H1 (cell line): ENCODE data around the gene STAMBPL1. TPM values are rescaled to one million over a fixed set of nuclear protein-coding genes. Genes with fewer than 3 reads are reported as not detected.

Experiments used
- CTCF ChIA-PET: fragments of 300-600 bp; sonication (Branson Sonifier 250); formaldehyde crosslinking; loops from one replicate; lab custom pipeline; 2021; ENCODE audit not compliant: partially characterized antibody; lab: Charles Lee
- POLR2A ChIA-PET: fragments of 300-600 bp; sonication (Branson Sonifier 250); formaldehyde crosslinking; loops from one replicate; lab custom pipeline; 2021; ENCODE audit warnings: inconsistent platforms; ENCODE audit not compliant: partially characterized antibody; lab: Charles Lee
- DNase-seq, 2 experiments: peaks; one replicate each; pipeline versions ENCODE4 v3.0.0 to v3.0.0-alpha.2; 2010 to 2022; ENCODE audit warnings: low spot score in 2 of 2, low read depth in 1 of 2, mixed read lengths in 1 of 2
- FAIRE-seq: peaks from 2 replicates; lab custom pipeline; 2011; peaks lifted over from hg19 to GRCh38; lab: Jason Lieb, UNC
- H2AFZ ChIP-seq: 2 replicates; pipeline ENCODE4 v1.8.1; 2012; ENCODE audit warnings: low read length, inconsistent platforms
- H2AK5ac ChIP-seq: 2 replicates; pipeline ENCODE4 v1.6.1; 2013; ENCODE audit warnings: low read depth, low read length
- H2BK120ac ChIP-seq: replicated peaks from 2 replicates; pipeline ENCODE3; 2013; ENCODE audit warnings: low read depth, low read length, inconsistent platforms
- H2BK12ac ChIP-seq: 2 replicates; pipeline ENCODE4 v1.6.1; 2013; ENCODE audit warnings: low read depth, low read length
- H2BK15ac ChIP-seq: 2 replicates; pipeline ENCODE4 v1.6.1; 2013; ENCODE audit warnings: low read length
- H2BK20ac ChIP-seq: 2 replicates; pipeline ENCODE4 v1.6.1; 2013; ENCODE audit warnings: low read length
- H2BK5ac ChIP-seq: 2 replicates; pipeline ENCODE4 v1.6.1; 2013; ENCODE audit warnings: low read depth, low read length
- H3K14ac ChIP-seq: 2 replicates; pipeline ENCODE4 v1.6.1; 2013; ENCODE audit warnings: inconsistent platforms; ENCODE audit not compliant: insufficient read length
- H3K18ac ChIP-seq: 2 replicates; pipeline ENCODE4 v1.6.1; 2013; ENCODE audit warnings: low read length; ENCODE audit errors: extremely low read depth
- H3K23ac ChIP-seq: 2 replicates; pipeline ENCODE4 v1.6.1; 2013; ENCODE audit warnings: inconsistent platforms; ENCODE audit not compliant: insufficient read length
- H3K23me2 ChIP-seq: 2 replicates; pipeline ENCODE4 v1.6.1; 2013; ENCODE audit warnings: low read depth, low read length
- H3K27ac ChIP-seq: 2 replicates; pipeline ENCODE4 v1.6.1; 2011; ENCODE audit warnings: low read depth, low read length, inconsistent platforms
- H3K27me3 ChIP-seq, 4 experiments: replicated peaks in 1 of 4; 1 replicate in 1 of 4; 2 replicates in 3 of 4; pipeline versions ENCODE4 v1.6.1 to v1.8.1; 2011 to 2013; ENCODE audit warnings: low read length in 3 of 4, mild to moderate bottlenecking in 3 of 4, inconsistent platforms in 2 of 4, mixed read lengths in 2 of 4, moderate library complexity in 1 of 4; ENCODE audit not compliant: control insufficient read depth in 3 of 4, insufficient read depth in 3 of 4; ENCODE audit errors: extremely low read depth in 1 of 4
- H3K36me3 ChIP-seq, 4 experiments: 2 replicates each; pipeline versions ENCODE4 v1.6.1 to v1.8.1; 2011 to 2013; ENCODE audit warnings: mild to moderate bottlenecking in 4 of 4, low read length in 3 of 4, moderate library complexity in 2 of 4, control low read depth in 1 of 4, inconsistent platforms in 1 of 4; ENCODE audit not compliant: insufficient read depth in 4 of 4, control insufficient read depth in 2 of 4
- H3K4ac ChIP-seq: replicated peaks from 2 replicates; pipeline ENCODE3; 2013; ENCODE audit warnings: low read length, low read depth, mixed read lengths, inconsistent platforms; ENCODE audit not compliant: insufficient read length
- H3K4me1 ChIP-seq, 4 experiments: replicated peaks in 1 of 4; 1 replicate in 1 of 4; 2 replicates in 3 of 4; pipeline versions ENCODE4 v1.6.1 to v1.8.1; 2011 to 2013; ENCODE audit warnings: low read length in 3 of 4, inconsistent platforms in 2 of 4, mixed read lengths in 1 of 4; ENCODE audit not compliant: insufficient read depth in 4 of 4, control insufficient read depth in 3 of 4
- H3K4me2 ChIP-seq, 2 experiments: 2 replicates each; pipeline versions ENCODE4 v1.6.1 to v1.8.1; 2011 to 2013; ENCODE audit warnings: low read depth in 2 of 2, low read length in 2 of 2, control low read depth in 1 of 2, inconsistent platforms in 1 of 2, mild to moderate bottlenecking in 1 of 2; ENCODE audit not compliant: insufficient read depth in 1 of 2
- H3K4me3 ChIP-seq, 4 experiments: fragments of 200-600, 300-600 bp in 1 of 4; sonication (generic), shearing (Covaris generic), sonication (Bioruptor Twin) in 1 of 4; 2 replicates each; pipeline versions ENCODE4 v1.5.1 to v1.8.1; 2011 to 2016; ENCODE audit warnings: low read length in 4 of 4, low read depth in 3 of 4, control low read depth in 2 of 4, inconsistent platforms in 2 of 4, mild to moderate bottlenecking in 2 of 4, mixed read lengths in 1 of 4, moderate library complexity in 1 of 4; ENCODE audit not compliant: insufficient read depth in 2 of 4; ENCODE audit errors: extremely low read depth in 1 of 4
- H3K56ac ChIP-seq: replicated peaks from 2 replicates; pipeline ENCODE3; 2013; ENCODE audit warnings: low read depth, mild to moderate bottlenecking, mixed read lengths, low read length, inconsistent platforms; ENCODE audit not compliant: insufficient read length
- H3K79me1 ChIP-seq: 2 replicates; pipeline ENCODE4 v1.6.1; 2013; ENCODE audit warnings: low read depth, low read length, control low read depth
- H3K79me2 ChIP-seq, 2 experiments: 2 replicates each; pipeline versions ENCODE4 v1.6.1 to v1.8.1; 2012 to 2013; ENCODE audit warnings: low read length in 2 of 2, mild to moderate bottlenecking in 2 of 2, inconsistent platforms in 1 of 2; ENCODE audit not compliant: insufficient read depth in 2 of 2, control insufficient read depth in 1 of 2
- H3K9ac ChIP-seq, 4 experiments: replicated peaks in 1 of 4; 1 replicate in 1 of 4; 2 replicates in 3 of 4; pipeline versions ENCODE4 v1.6.1 to v1.8.1; 2011 to 2013; ENCODE audit warnings: low read depth in 3 of 4, low read length in 3 of 4, control low read depth in 2 of 4, mild to moderate bottlenecking in 2 of 4, moderate library complexity in 2 of 4, inconsistent platforms in 1 of 4; ENCODE audit errors: extremely low read depth in 1 of 4
- H3K9me3 ChIP-seq, 2 experiments: 2 replicates each; pipeline versions ENCODE4 v1.6.1 to v1.8.1; 2012 to 2013; ENCODE audit warnings: mild to moderate bottlenecking in 2 of 2, moderate library complexity in 2 of 2, control low read depth in 1 of 2, inconsistent platforms in 1 of 2, low read depth in 1 of 2, low read length in 1 of 2, mixed read lengths in 1 of 2; ENCODE audit not compliant: insufficient read depth in 2 of 2
- H4K20me1 ChIP-seq, 2 experiments: replicated peaks in 1 of 2; 2 replicates each; pipeline versions ENCODE3 to v1.8.1; 2011 to 2013; ENCODE audit warnings: inconsistent platforms in 2 of 2, low read length in 2 of 2, mild to moderate bottlenecking in 1 of 2; ENCODE audit not compliant: insufficient read depth in 2 of 2, control insufficient read depth in 1 of 2
- H4K5ac ChIP-seq: 2 replicates; pipeline ENCODE4 v1.6.1; 2013; ENCODE audit warnings: low read length, low read depth, mixed read lengths, inconsistent platforms; ENCODE audit not compliant: insufficient read length
- H4K8ac ChIP-seq: 2 replicates; pipeline ENCODE4 v1.8.0; 2013; ENCODE audit warnings: mild to moderate bottlenecking, moderate library complexity, low read length, inconsistent platforms; ENCODE audit not compliant: insufficient read depth; ENCODE audit errors: extremely low read depth
- H4K91ac ChIP-seq: replicated peaks from 2 replicates; pipeline ENCODE3; 2013; ENCODE audit warnings: low read length, mixed read lengths, inconsistent platforms; ENCODE audit not compliant: insufficient read length
- EP300 ChIP-seq, 2 experiments: IDR thresholded peaks; 1 replicate in 1 of 2; 2 replicates in 1 of 2; pipeline ENCODE4 v1.6.1; 2011 to 2012; ENCODE audit warnings: low read depth in 2 of 2, low read length in 2 of 2, mild to moderate bottlenecking in 2 of 2, borderline replicate concordance in 1 of 2, inconsistent platforms in 1 of 2, moderate library complexity in 1 of 2
- SP4 ChIP-seq: IDR thresholded peaks from 2 replicates; pipeline ENCODE4 v1.6.1; 2012; ENCODE audit warnings: low read length, inconsistent platforms
- WGBS, 2 experiments: shearing (Covaris generic) in 1 of 2; methylation state at CpG; one replicate each; pipeline versions ENCODE4 v1.1.6 to v1.1.7; 2013 to 2015; ENCODE audit warnings: low lambda C conversion rate in 2 of 2, mixed read lengths in 2 of 2, inconsistent platforms in 1 of 2, low coverage in 1 of 2, missing lambda C conversion rate in 1 of 2; ENCODE audit not compliant: insufficient replicate concordance in 2 of 2, insufficient coverage in 1 of 2, insufficient read length in 1 of 2; ENCODE audit errors: extremely low coverage in 1 of 2, missing lambda C conversion rate in 1 of 2; 5-methylcytosine and 5-hydroxymethylcytosine counted together
- polyA plus RNA-seq, 7 experiments: library from polyadenylated mRNA; depleted of rRNA in 3 of 7; stranded (reverse) in 5 of 7; unstranded in 2 of 7; fragments of >200 nt in 5 of 7; fragments of 200-250 nt in 2 of 7; gene quantifications; 1 replicate in 5 of 7; 2 replicates in 1 of 7; 4 replicates in 1 of 7; pipeline versions ENCODE4 v1.2.1 to v1.2.3, GENCODE V29; 2011 to 2013; ENCODE audit warnings: missing spikeins in 2 of 7, mixed read lengths in 2 of 7
- total RNA-seq: library from RNA; stranded (reverse); fragmentation: NEBNext Ultra II Directional; extraction: Animal tissue kit (Norgen Biotek cat#: 25700); gene quantifications from 2 replicates; pipeline ENCODE4 v1.2.1, GENCODE V29; 2021

The STAMBPL1 gene
- total and polyA plus RNA-seq, 2 of the 8 experiments (the other 6 are each of a cell fraction or from before 2014, with no cell fraction given) = 5.5 TPM

DNA sequence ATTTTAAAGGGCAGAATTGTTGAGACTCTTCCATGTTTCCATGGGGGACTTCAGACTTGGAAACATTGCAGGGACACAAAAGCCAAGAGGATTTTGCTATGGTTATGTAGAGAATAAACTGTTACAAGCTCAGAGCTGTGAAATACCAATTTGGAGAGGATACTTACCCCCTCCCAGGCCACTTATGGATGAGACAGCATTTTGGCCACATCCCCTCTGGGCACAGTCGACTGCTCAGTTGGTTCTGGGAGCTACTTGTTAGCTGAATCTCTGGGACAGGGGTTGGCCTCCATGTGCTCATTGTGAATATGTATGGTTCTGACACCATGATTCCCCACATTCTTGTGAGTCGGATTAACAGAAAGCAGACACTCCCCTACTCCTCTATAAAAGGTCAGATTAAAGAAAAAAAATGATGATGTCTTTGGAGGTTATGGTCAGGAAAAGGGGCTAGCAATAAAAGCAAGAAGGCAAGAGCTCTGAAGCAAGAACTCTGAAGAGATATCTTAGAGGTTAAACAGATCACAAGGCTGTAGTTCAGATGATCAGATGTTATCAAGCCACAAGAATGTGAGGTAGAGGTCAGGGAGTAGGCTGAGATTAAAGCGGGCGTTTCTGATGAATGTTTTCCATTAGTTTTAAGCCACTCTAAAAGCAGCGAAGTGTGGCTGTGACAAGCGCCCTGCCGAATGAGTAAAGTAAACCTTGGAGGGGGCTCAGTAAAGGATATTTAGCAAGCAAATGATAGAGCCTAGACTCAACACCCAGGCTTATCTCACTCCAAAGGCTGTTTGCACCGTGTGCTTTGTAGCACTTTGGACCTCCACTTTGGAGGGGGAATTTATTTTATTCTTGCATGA, 17.2 kb downstream of the STAMBPL1 start:
- H2BK12ac ChIP-seq = no peak overlapping the region
- H3K9ac ChIP-seq = no peak overlapping the region
- TF ChIP-seq EP300 (IDR thresholded peaks at IDR 0.05; ENCODE audit: borderline replicate concordance in 1 of 2, low read depth in 2 of 2, low read length in 2 of 2) = no peak
- TF ChIP-seq SP4 = no peak
- TF ChIP-seq, all 59 proteins: peak for 0
- Histone ChIP-seq H3K4me3 (no peak overlapping the region), H3K9me3 (no peaks in the 10 kb centered on the region), H3K79me1 (no peaks in the 10 kb centered on the region), H2BK20ac (no peak overlapping the region), H3K36me3 (no peaks in the 10 kb centered on the region), H3K14ac (no peak overlapping the region), H3K18ac (no peak overlapping the region), H2BK120ac (no peak overlapping the region), H3K4me1 (peaks cover 0 to 7% (median 2%) of the 10 kb centered on the region in 4 experiments; a peak in 3 of 7 replicates), H3K27me3 (no peaks in the 10 kb centered on the region), H3K56ac (no peak overlapping the region), H3K4ac (no peak overlapping the region), H2AK5ac (no peak overlapping the region), H3K23ac (no peak overlapping the region), H4K20me1 (no peaks in the 10 kb centered on the region), H3K23me2 (no peaks in the 10 kb centered on the region; the same call in 1 of the 2 replicates), H4K91ac (no peak overlapping the region), H4K8ac (no peak overlapping the region), H2AFZ (no peak overlapping the region), H3K27ac (no peak overlapping the region), H4K5ac (no peak overlapping the region), H2BK15ac (no peak overlapping the region), H3K79me2 (no peaks in the 10 kb centered on the region), H2BK5ac (no peak overlapping the region), H3K4me2 (no peak overlapping the region)
- DNase-seq (no peak), FAIRE-seq (peak; percentile 62)
- 89% methylated on average over 8 of the region's 8 CpGs; no CpG with 5 or more reads in 1 of the 2 experiments for WGBS, 2 experiments
- CTCF ChIA-PET = interaction anchor here (1.0 to 6.3 kb wide), 2 partner anchors 35 to 61 kb away, joined by 3 to 45 read pairs; no protein-coding TSS in a partner anchor
- POLR2A ChIA-PET = no interaction called here
